GM19397 (cell line): ENCODE measurements around the gene NAT8L.

Source experiments
- ATAC-seq: cut with Tn5 transposase; IDR thresholded peaks from one replicate; pipeline ENCODE4 v1.9.1; 2021; ENCODE audit warnings: mild to moderate bottlenecking, moderate library complexity; ENCODE audit not compliant: unreplicated experiment

The NAT8L gene

GRCh38 chr4:2062808-2063524 is 3.8 kb downstream of the NAT8L start:
- ATAC-seq = no peak

- ATAC-seq = no peak
Observed at GRCh38 chr4:2063557-2064275, 4.6 kb downstream of the NAT8L start.

- no peak for ATAC-seq
Observed at GRCh38 chr4:2064276-2064991, 5.3 kb downstream of the NAT8L start.

- ATAC-seq = no peak
Observed at GRCh38 chr4:2065106-2065930, 6.2 kb downstream of the NAT8L start.

GRCh38 chr4:2066011-2066551 is 7.0 kb downstream of the NAT8L start:
- ATAC-seq = no peak

GRCh38 chr4:2066571-2067445 is 7.7 kb downstream of the NAT8L start:
- no peak for ATAC-seq

- ATAC-seq = no peak
Observed at GRCh38 chr4:2067446-2068197, 8.5 kb downstream of the NAT8L start.

GRCh38 chr4:2068198-2068470 is 9.0 kb downstream of the NAT8L start:
- ATAC-seq = no peak

GRCh38 chr4:2068566-2068965 is 9.4 kb downstream of the NAT8L start:
- ATAC-seq = no peak

GRCh38 chr4:2069161-2069971 is 10.2 kb downstream of the NAT8L start:
- ATAC-seq = no peak

GRCh38 chr4:2069986-2070385 is 10.9 kb downstream of the NAT8L start:
- no peak for ATAC-seq

GRCh38 chr4:2070421-2071251 is 11.5 kb downstream of the NAT8L start:
- no peak for ATAC-seq

- ATAC-seq = no peak
Observed at GRCh38 chr4:2071252-2071911, 12.3 kb downstream of the NAT8L start.

GRCh38 chr4:2071912-2072867 is 13.1 kb downstream of the NAT8L start:
- ATAC-seq = no peak

- no peak for ATAC-seq
Observed at GRCh38 chr4:2072971-2073807, 14.1 kb downstream of the NAT8L start.
